Measurements from ENCODE around the gene TRIP13. TPM values are rescaled to one million over a fixed set of nuclear protein-coding genes. Genes with fewer than 3 reads are reported as not detected.

TRIP13 gene
- total RNA-seq, 3 donors from 2014 or later: 0.96 to 2.3 (median 1.5) TPM

DNA sequence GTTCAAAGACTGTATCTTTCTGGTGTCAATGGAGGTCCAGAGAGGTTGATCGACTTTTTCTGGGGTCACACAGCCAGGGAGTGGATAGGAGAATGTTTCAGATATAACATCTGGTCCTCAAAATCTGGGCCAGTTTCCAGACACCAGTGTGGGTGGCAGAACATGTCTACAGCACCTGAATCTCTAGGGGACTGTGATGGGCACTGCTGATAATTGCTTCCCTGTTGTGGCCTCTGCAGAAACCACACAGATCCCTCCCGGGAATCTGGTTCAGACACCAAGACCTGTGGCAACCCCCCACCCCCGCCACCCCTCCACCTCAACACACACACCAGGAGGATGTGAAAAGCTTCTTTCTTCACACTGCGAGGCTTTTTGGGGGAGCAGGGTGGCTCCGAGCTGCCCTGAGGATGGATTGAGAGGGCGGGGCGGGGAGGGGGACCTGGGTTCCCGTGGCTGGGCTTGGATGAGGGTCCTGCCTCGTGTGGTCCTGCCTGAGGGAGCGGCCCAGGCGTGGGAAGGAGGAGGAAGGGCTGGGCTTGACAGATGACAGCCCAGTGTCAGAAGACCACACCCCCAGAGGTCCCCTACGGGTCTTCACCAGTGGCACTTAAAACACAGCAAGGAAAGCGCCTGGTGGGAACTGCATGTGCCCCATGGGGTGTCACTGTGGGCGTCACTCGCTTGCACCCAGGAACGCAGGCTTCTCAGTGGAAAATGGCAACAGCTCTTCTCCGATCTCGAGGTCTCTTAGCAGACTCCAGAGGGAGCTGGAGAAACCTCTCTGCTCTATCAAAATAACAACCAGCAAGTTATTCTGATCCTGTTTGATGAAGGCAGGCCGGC is 55.2 kb downstream of the TRIP13 start:
- Histone ChIP-seq H3K9me3 (no peaks in the 10 kb centered on the region), H3K27me3 (peaks cover 0 to 25% of the 10 kb centered on the region in 2 donors), H3K4me1 (peaks cover 4 to 13% of the 10 kb centered on the region in 2 donors), H3K4me3 (no peak overlapping the region), H3K36me3 (no peaks in the 10 kb centered on the region), H3K27ac (no peak overlapping the region)
- no peak for DNase-seq (ENCODE audit: low spot score in 2 of 2)
- intact Hi-C loops (cut with DNase I; ENCODE audit: low total_unique reads): loop anchor here (2.0 kb wide), 1 partner anchor 33 kb away; no protein-coding TSS in a partner anchor
- no peak for TF ChIP-seq POLR2A (IDR thresholded peaks at IDR 0.05)
- no peak for TF ChIP-seq POLR2AphosphoS5 (IDR thresholded peaks at IDR 0.05)
- TF ChIP-seq, protein P1, sequence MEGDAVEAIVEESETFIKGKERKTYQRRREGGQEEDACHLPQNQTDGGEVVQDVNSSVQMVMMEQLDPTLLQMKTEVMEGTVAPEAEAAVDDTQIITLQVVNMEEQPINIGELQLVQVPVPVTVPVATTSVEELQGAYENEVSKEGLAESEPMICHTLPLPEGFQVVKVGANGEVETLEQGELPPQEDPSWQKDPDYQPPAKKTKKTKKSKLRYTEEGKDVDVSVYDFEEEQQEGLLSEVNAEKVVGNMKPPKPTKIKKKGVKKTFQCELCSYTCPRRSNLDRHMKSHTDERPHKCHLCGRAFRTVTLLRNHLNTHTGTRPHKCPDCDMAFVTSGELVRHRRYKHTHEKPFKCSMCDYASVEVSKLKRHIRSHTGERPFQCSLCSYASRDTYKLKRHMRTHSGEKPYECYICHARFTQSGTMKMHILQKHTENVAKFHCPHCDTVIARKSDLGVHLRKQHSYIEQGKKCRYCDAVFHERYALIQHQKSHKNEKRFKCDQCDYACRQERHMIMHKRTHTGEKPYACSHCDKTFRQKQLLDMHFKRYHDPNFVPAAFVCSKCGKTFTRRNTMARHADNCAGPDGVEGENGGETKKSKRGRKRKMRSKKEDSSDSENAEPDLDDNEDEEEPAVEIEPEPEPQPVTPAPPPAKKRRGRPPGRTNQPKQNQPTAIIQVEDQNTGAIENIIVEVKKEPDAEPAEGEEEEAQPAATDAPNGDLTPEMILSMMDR (IDR thresholded peaks at IDR 0.05): no peak

DNA sequence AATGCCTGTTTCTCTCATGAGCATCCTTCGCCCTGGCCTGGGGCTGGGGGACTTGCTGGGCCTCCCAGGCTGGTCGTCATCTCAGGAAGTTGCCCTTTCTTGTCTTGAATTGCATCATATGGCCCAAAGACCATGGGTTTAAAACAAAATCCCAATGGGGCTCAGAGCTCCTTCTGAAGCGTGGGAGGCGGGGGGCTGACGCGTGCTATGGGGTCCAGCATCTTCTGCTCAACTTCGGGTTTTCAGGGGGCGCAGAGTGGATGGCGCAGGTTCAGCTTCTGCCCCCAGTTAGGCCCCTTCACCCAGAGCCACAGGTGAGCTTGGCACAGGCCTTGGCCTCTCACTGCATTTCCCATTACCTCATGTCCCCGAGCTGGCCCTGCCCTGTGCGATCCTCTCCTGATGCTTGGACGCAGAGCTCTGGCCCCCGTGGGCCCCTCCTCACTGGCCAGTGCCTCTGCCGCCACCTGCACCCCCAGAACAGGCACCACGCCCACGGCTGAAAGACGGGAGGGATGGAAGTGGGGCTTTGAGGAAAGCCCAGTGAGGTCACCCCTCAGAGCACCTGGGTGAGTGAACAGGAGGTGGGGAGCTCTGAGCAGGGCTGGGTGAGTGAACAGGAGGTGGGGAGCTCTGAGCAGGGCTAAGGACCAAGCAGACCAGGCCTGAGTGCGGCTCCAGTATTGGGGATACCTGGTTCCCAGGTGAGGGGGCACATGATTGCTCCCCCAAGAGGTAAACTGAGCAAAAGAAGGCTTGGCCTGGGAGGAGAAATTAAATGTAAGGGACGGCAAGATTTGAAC is 56.0 kb downstream of the TRIP13 start:
- no peak for DNase-seq (ENCODE audit: low spot score in 2 of 2)
- Histone ChIP-seq H3K36me3 (no peaks in the 10 kb centered on the region), H3K4me1 (peaks cover 4 to 13% of the 10 kb centered on the region in 2 donors), H3K27ac (no peak overlapping the region), H3K27me3 (peaks cover 0 to 25% of the 10 kb centered on the region in 2 donors), H3K4me3 (no peak overlapping the region), H3K9me3 (no peaks in the 10 kb centered on the region)
- TF ChIP-seq POLR2A (IDR thresholded peaks at IDR 0.05) (no peak), POLR2AphosphoS5 (IDR thresholded peaks at IDR 0.05) (no peak)
- TF ChIP-seq, protein P1 (IDR thresholded peaks at IDR 0.05): no peak
- intact Hi-C loops (cut with DNase I; ENCODE audit: low total_unique reads): no loop called here

DNA sequence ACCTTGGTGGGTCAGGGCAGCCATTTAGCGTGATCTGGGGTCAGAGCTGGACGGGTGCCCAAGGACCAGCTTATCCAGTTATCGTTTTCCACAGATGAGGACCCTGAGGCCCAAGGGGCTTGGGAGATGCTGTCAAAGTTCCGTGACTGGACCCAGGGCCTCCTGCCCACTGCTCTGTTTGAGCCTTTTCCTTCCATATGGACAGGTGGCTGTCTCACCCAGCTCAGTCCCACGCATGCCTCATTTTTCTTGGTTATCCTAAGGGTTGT is 56.5 kb downstream of the TRIP13 start:
- DNase-seq (ENCODE audit: low spot score in 2 of 2): no peak
- TF ChIP-seq, protein P1 (IDR thresholded peaks at IDR 0.05): no peak
- no peak for TF ChIP-seq POLR2AphosphoS5 (IDR thresholded peaks at IDR 0.05)
- TF ChIP-seq POLR2A (IDR thresholded peaks at IDR 0.05): no peak
- Histone ChIP-seq H3K9me3 (no peaks in the 10 kb centered on the region), H3K4me3 (no peak overlapping the region), H3K27ac (no peak overlapping the region), H3K4me1 (peaks cover 4 to 13% of the 10 kb centered on the region in 2 donors), H3K36me3 (no peaks in the 10 kb centered on the region), H3K27me3 (peaks cover 0 to 25% of the 10 kb centered on the region in 2 donors)
- intact Hi-C loops (cut with DNase I; ENCODE audit: low total_unique reads): no loop called here

DNA sequence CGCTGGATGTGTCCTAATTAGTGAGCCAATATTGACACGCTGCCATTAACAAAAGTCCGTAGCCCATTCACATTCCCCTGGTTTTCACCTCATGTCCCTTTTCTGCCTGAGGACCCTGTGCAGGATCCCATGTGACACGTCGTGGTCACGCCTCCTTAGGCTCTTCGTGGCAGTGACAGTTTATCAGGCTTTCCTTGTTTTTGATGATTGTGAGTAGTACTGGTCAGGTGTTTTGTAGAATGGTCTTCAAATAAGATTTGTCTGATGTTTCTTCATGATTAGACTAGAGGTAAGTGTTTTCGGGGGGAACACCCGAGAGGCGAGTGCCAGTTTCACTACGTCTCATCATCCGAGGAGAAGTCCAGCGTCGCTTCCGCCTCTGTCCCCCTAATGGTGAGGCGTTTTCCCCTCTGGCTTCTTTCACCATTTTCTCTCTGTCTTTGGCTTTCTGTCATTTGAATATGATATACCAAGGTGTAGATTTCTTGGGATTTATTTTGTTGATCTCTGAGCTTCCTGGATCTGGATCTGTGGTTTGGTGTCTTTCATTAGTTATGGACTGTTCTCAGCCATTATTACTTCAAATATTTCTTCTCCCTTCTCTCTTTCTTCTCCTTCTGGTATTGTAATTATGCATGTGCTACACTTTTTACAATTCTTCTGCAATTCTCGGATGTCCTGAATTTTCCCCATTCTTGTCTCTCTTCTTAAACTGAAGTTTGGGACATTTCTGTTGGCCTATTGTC is 57.3 kb downstream of the TRIP13 start:
- Histone ChIP-seq H3K27me3 (peaks cover 0 to 25% of the 10 kb centered on the region in 2 donors), H3K4me3 (no peak overlapping the region), H3K27ac (no peak overlapping the region), H3K9me3 (no peaks in the 10 kb centered on the region), H3K4me1 (peaks cover 4 to 13% of the 10 kb centered on the region in 2 donors), H3K36me3 (no peaks in the 10 kb centered on the region)
- intact Hi-C loops (cut with DNase I; ENCODE audit: low total_unique reads): no loop called here
- TF ChIP-seq, protein P1 (IDR thresholded peaks at IDR 0.05): no peak
- no peak for TF ChIP-seq POLR2A (IDR thresholded peaks at IDR 0.05)
- TF ChIP-seq POLR2AphosphoS5 (IDR thresholded peaks at IDR 0.05): no peak
- DNase-seq (ENCODE audit: low spot score in 2 of 2): no peak
